ENCODE measurements around the gene NPLOC4.

NPLOC4 gene

DNA sequence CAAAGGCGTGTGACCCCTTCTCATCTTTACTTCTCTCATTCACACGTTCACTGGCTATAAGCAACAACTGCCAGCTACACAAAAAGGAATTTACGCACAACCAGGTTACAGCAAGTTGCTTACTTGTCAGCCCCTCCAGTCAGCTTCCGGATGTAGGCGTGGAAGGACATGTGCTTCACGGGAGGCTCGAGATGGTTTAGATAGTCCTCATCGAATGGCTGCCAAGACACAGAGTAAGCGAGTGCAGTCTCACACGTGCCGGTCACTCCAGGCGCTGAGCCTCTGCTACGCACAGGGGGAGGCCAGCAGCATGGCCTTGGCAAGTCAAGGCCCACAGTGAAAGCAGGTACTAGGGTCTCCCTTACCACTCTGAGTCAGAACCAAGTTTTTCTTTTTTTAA is 28.3 kb downstream of the NPLOC4 start:
- no peak overlapping the region for H3K9ac ChIP-seq (ENCODE audit: low read depth, low read length)
- H4K20me1 ChIP-seq (ENCODE audit: insufficient read depth, low read length) = peaks cover 34% of the 10 kb centered on the region
- ATAC-seq (ENCODE audit: insufficient read depth, low read depth) (no peak), DNase-seq (no peak)
- no peak overlapping the region for H3K4me3 ChIP-seq (ENCODE audit: low read depth in 1 of 2, low read length in 2 of 2)
- H3K36me3 ChIP-seq (ENCODE audit: insufficient read depth, low read length) = peaks cover 78% of the 10 kb centered on the region
- no peak for TF ChIP-seq EZH2 (IDR thresholded peaks at IDR 0.05; ENCODE audit: borderline replicate concordance, low read depth, low read length, severe bottlenecking)
- no peaks in the 10 kb centered on the region for H3K27me3 ChIP-seq (ENCODE audit: insufficient read depth, low read length, poor library complexity)
- H3K9me3 ChIP-seq (ENCODE audit: insufficient read depth, low read length, severe bottlenecking) = no peaks in the 10 kb centered on the region
- H3K4me1 ChIP-seq (ENCODE audit: insufficient read depth, low read length) = no peaks in the 10 kb centered on the region
- H2AFZ ChIP-seq (ENCODE audit: low read depth, low read length) = no peak overlapping the region
- no peak overlapping the region for H3K4me2 ChIP-seq (ENCODE audit: insufficient read depth, low read length)
- H3K27ac ChIP-seq (ENCODE audit: low read length) = no peak overlapping the region
- H3K79me2 ChIP-seq (ENCODE audit: insufficient read depth, low read length) = peaks cover 34% of the 10 kb centered on the region

DNA sequence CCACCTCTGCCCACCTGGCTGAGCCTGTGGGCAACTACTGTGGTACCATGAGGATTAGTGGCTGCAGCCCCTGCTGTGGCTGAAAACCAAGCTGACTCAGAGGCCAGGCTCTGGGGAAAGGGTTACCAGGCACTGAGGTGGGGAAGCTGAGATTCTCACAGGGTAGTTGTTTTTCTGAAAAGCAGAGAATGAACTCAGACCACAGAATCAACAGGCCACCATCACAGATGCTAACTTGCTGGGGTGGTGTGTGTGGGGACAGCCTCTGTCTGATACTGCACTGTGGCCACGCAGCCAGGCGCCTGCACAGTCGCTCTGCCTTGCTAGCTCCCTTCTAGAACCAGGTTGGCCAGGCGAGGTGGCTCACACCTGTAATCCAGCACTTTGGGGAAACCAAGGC is 28.8 kb downstream of the NPLOC4 start:
- Histone ChIP-seq H3K4me3 (ENCODE audit: low read depth in 1 of 2, low read length in 2 of 2) (no peak overlapping the region), H3K27me3 (ENCODE audit: insufficient read depth, low read length, poor library complexity) (no peaks in the 10 kb centered on the region), H2AFZ (ENCODE audit: low read depth, low read length) (no peak overlapping the region), H3K4me1 (ENCODE audit: insufficient read depth, low read length) (no peaks in the 10 kb centered on the region), H3K79me2 (ENCODE audit: insufficient read depth, low read length) (peaks cover 29% of the 10 kb centered on the region), H3K9me3 (ENCODE audit: insufficient read depth, low read length, severe bottlenecking) (no peaks in the 10 kb centered on the region), H4K20me1 (ENCODE audit: insufficient read depth, low read length) (peaks cover 33% of the 10 kb centered on the region), H3K27ac (ENCODE audit: low read length) (no peak overlapping the region), H3K9ac (ENCODE audit: low read depth, low read length) (no peak overlapping the region), H3K36me3 (ENCODE audit: insufficient read depth, low read length) (peaks cover 77% of the 10 kb centered on the region), H3K4me2 (ENCODE audit: insufficient read depth, low read length) (no peak overlapping the region)
- ATAC-seq (ENCODE audit: insufficient read depth, low read depth) (no peak), DNase-seq (no peak)
- no peak for TF ChIP-seq EZH2 (IDR thresholded peaks at IDR 0.05; ENCODE audit: borderline replicate concordance, low read depth, low read length, severe bottlenecking)

- Histone ChIP-seq H3K9me3 (ENCODE audit: insufficient read depth, low read length, severe bottlenecking) (no peaks in the 10 kb centered on the region), H3K27ac (ENCODE audit: low read length) (no peak overlapping the region), H3K79me2 (ENCODE audit: insufficient read depth, low read length) (peaks cover 23% of the 10 kb centered on the region), H3K9ac (ENCODE audit: low read depth, low read length) (no peak overlapping the region), H3K27me3 (ENCODE audit: insufficient read depth, low read length, poor library complexity) (no peaks in the 10 kb centered on the region), H3K36me3 (ENCODE audit: insufficient read depth, low read length) (peaks cover 75% of the 10 kb centered on the region), H3K4me2 (ENCODE audit: insufficient read depth, low read length) (no peak overlapping the region), H2AFZ (ENCODE audit: low read depth, low read length) (no peak overlapping the region), H3K4me1 (ENCODE audit: insufficient read depth, low read length) (no peaks in the 10 kb centered on the region), H4K20me1 (ENCODE audit: insufficient read depth, low read length) (peaks cover 29% of the 10 kb centered on the region), H3K4me3 (ENCODE audit: low read depth in 1 of 2, low read length in 2 of 2) (no peak overlapping the region)
- DNase-seq (no peak), ATAC-seq (ENCODE audit: insufficient read depth, low read depth) (no peak)
- TF ChIP-seq EZH2 (IDR thresholded peaks at IDR 0.05; ENCODE audit: borderline replicate concordance, low read depth, low read length, severe bottlenecking) (no peak), CTCF (IDR thresholded peaks at IDR 0.05; ENCODE audit: borderline replicate concordance, extremely low read depth, low read length, poor library complexity, severe bottlenecking) (no peak)
Measured at GRCh38 chr17:81607431-81607830, 29.5 kb downstream of the NPLOC4 start.

DNA sequence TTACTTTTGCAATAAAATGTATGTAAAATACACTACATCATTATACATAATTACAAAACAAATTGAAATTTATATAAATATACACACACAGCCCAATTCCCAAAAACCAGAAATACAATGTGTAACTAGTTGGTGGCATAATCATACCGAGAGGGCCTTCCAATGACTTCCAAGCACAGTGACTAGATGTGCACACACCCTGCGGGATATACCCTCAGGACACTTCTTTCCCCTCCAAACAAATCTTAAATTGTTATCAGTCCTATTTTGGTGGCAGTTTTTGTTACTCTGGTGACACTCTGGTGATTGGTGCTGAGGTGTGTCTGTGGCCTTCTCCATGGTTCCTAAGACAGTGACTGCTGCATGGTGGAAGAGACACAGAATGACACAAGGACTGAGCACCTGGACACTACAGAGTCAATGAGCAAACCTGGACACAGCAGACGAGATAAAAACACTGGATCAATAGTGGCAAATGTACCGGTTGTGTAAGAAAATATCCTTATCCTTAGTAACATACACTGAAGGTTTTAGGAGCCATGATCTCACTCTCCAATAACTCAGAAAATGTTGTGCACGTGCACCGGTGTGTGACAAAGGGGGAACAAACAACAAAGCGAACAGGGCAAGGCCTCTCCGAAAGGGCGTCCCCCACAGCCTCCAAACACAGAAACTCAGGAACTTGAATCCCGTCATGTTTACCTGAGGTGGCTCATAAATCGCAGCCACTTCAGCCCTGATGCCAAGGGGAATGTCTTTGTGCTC is 32.9 kb downstream of the NPLOC4 start:
- TF ChIP-seq EZH2 (IDR thresholded peaks at IDR 0.05; ENCODE audit: borderline replicate concordance, low read depth, low read length, severe bottlenecking) (no peak), CTCF (IDR thresholded peaks at IDR 0.05; ENCODE audit: borderline replicate concordance, extremely low read depth, low read length, poor library complexity, severe bottlenecking) (no peak)
- H3K4me1 ChIP-seq (ENCODE audit: insufficient read depth, low read length) = no peaks in the 10 kb centered on the region
- no peak overlapping the region for H3K4me2 ChIP-seq (ENCODE audit: insufficient read depth, low read length)
- no peak overlapping the region for H3K9ac ChIP-seq (ENCODE audit: low read depth, low read length)
- H3K4me3 ChIP-seq (ENCODE audit: low read depth in 1 of 2, low read length in 2 of 2) = no peak overlapping the region
- no peaks in the 10 kb centered on the region for H3K27me3 ChIP-seq (ENCODE audit: insufficient read depth, low read length, poor library complexity)
- H2AFZ ChIP-seq (ENCODE audit: low read depth, low read length) = no peak overlapping the region
- H3K27ac ChIP-seq (ENCODE audit: low read length) = no peak overlapping the region
- H3K9me3 ChIP-seq (ENCODE audit: insufficient read depth, low read length, severe bottlenecking) = no peaks in the 10 kb centered on the region
- peaks cover 26% of the 10 kb centered on the region; the same call in 1 of the 2 replicates for H4K20me1 ChIP-seq (ENCODE audit: insufficient read depth, low read length)
- peaks cover 15% of the 10 kb centered on the region for H3K79me2 ChIP-seq (ENCODE audit: insufficient read depth, low read length)
- DNase-seq (no peak), ATAC-seq (ENCODE audit: insufficient read depth, low read depth) (no peak)
- peaks cover 80% of the 10 kb centered on the region for H3K36me3 ChIP-seq (ENCODE audit: insufficient read depth, low read length)

Data from DND-41 (cell line).